Measurements from ENCODE around the gene CDKN2B-AS1. TPM values are rescaled to one million over a fixed set of nuclear protein-coding genes. Genes with fewer than 3 reads are reported as not detected.

Gene CDKN2B-AS1
- polyA plus RNA-seq, 1 donor from 2014 or later, result not detected

DNA sequence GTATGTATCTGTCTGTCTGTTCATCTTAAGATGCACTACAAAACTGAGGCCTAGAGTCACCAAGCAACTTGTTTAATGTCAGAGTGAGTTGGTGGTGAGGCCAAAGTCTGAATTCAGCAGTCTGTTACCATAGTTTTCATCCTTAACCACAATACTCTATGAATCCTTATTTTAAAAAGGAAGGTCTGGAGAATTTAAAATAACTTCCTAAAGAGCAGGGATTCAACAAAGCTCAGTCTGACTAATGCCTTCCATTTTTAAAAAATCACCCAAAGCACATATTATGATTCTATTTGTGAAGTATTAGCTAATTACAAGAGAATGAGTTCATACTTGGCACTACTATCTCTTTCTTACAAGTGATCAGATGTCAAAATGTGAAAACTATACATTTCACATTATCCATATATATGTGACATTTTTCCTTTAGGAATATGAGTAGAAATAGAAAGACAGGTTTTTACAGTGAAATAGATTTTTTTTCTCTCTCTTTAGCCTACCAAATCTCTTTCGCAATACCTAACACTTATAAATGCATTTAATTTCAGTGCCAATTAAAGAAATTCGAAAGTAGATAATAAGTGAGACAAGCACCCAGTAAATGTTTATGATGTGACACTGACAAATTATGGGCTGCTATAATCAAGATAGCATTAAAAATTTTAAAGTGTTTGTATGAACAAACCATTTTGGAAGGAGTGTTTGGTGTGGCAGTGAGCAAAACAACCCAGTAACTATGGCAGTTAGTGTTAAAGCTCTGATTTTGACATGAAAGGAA lies 116.8 kb downstream of the CDKN2B-AS1 start:
- H3K9me3 ChIP-seq (ENCODE audit: low read length), result no peaks in the 10 kb centered on the region
- no peak overlapping the region for H2AFZ ChIP-seq (ENCODE audit: low read depth, low read length)
- H3K9ac ChIP-seq (ENCODE audit: low read length), result no peak overlapping the region
- H3K36me3 ChIP-seq (ENCODE audit: insufficient read depth, low read length), result no peaks in the 10 kb centered on the region
- H3K9me2 ChIP-seq (ENCODE audit: insufficient read depth, low read length), result no peaks in the 10 kb centered on the region
- no peaks in the 10 kb centered on the region for H4K20me1 ChIP-seq (ENCODE audit: insufficient read depth)
- no peak overlapping the region for H3K4me2 ChIP-seq (ENCODE audit: low read length)
- H3K27ac ChIP-seq (ENCODE audit: low read length), result no peak overlapping the region
- no peaks in the 10 kb centered on the region for H3K27me3 ChIP-seq (ENCODE audit: insufficient read depth, low read depth, low read length)
- TF ChIP-seq, protein P1, sequence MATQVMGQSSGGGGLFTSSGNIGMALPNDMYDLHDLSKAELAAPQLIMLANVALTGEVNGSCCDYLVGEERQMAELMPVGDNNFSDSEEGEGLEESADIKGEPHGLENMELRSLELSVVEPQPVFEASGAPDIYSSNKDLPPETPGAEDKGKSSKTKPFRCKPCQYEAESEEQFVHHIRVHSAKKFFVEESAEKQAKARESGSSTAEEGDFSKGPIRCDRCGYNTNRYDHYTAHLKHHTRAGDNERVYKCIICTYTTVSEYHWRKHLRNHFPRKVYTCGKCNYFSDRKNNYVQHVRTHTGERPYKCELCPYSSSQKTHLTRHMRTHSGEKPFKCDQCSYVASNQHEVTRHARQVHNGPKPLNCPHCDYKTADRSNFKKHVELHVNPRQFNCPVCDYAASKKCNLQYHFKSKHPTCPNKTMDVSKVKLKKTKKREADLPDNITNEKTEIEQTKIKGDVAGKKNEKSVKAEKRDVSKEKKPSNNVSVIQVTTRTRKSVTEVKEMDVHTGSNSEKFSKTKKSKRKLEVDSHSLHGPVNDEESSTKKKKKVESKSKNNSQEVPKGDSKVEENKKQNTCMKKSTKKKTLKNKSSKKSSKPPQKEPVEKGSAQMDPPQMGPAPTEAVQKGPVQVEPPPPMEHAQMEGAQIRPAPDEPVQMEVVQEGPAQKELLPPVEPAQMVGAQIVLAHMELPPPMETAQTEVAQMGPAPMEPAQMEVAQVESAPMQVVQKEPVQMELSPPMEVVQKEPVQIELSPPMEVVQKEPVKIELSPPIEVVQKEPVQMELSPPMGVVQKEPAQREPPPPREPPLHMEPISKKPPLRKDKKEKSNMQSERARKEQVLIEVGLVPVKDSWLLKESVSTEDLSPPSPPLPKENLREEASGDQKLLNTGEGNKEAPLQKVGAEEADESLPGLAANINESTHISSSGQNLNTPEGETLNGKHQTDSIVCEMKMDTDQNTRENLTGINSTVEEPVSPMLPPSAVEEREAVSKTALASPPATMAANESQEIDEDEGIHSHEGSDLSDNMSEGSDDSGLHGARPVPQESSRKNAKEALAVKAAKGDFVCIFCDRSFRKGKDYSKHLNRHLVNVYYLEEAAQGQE (IDR thresholded peaks at IDR 0.05; ENCODE audit: borderline replicate concordance), result no peak
- TF ChIP-seq SMC3 (conservative IDR thresholded peaks at IDR 0.05; ENCODE audit: poor library complexity) (no peak), RAD21 (conservative IDR thresholded peaks at IDR 0.05) (no peak), EZH2 (IDR thresholded peaks at IDR 0.05; ENCODE audit: borderline replicate concordance, insufficient read depth, low read length, poor library complexity, severe bottlenecking) (no peak), POLR2AphosphoS5 (IDR thresholded peaks at IDR 0.05) (no peak), EP300 (conservative IDR thresholded peaks at IDR 0.05; ENCODE audit: poor library complexity, severe bottlenecking) (no peak), TAF1 (IDR thresholded peaks at IDR 0.05; ENCODE audit: low read depth) (no peak), MXI1 (conservative IDR thresholded peaks at IDR 0.05; ENCODE audit: poor library complexity, severe bottlenecking) (no peak)
- TF ChIP-seq, protein P2, sequence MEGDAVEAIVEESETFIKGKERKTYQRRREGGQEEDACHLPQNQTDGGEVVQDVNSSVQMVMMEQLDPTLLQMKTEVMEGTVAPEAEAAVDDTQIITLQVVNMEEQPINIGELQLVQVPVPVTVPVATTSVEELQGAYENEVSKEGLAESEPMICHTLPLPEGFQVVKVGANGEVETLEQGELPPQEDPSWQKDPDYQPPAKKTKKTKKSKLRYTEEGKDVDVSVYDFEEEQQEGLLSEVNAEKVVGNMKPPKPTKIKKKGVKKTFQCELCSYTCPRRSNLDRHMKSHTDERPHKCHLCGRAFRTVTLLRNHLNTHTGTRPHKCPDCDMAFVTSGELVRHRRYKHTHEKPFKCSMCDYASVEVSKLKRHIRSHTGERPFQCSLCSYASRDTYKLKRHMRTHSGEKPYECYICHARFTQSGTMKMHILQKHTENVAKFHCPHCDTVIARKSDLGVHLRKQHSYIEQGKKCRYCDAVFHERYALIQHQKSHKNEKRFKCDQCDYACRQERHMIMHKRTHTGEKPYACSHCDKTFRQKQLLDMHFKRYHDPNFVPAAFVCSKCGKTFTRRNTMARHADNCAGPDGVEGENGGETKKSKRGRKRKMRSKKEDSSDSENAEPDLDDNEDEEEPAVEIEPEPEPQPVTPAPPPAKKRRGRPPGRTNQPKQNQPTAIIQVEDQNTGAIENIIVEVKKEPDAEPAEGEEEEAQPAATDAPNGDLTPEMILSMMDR (IDR thresholded peaks at IDR 0.05; ENCODE audit: poor library complexity, severe bottlenecking), result no peak
- no peak overlapping the region for H3K4me3 ChIP-seq (ENCODE audit: low read length)
- no peaks in the 10 kb centered on the region for H3F3A ChIP-seq (ENCODE audit: insufficient read depth, low read length, poor library complexity, severe bottlenecking)
- H3K79me2 ChIP-seq (replicated peaks; ENCODE audit: insufficient read depth, low read length), result no peaks in the 10 kb centered on the region

DNA sequence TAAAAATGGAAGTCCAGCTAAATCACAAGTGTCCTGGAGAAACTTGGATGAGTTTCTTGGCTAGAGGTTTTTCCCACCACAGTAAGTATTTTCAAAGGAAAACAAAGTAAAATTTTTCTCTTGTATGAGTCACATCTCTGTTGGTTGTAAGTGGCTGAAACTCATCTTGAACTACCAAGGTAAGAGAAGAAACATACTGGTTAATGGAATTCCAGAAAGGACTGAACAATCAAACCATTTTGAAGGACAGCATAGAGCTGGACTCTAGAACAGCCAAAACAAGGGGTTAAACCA lies 117.3 kb downstream of the CDKN2B-AS1 start:
- Histone ChIP-seq H3K9me3 (ENCODE audit: low read length) (no peaks in the 10 kb centered on the region), H2AFZ (ENCODE audit: low read depth, low read length) (no peak overlapping the region), H3K4me2 (ENCODE audit: low read length) (no peak overlapping the region), H4K20me1 (ENCODE audit: insufficient read depth) (no peaks in the 10 kb centered on the region), H3K36me3 (ENCODE audit: insufficient read depth, low read length) (no peaks in the 10 kb centered on the region), H3K9ac (ENCODE audit: low read length) (no peak overlapping the region), H3K27ac (ENCODE audit: low read length) (no peak overlapping the region), H3K9me2 (ENCODE audit: insufficient read depth, low read length) (no peaks in the 10 kb centered on the region), H3F3A (ENCODE audit: insufficient read depth, low read length, poor library complexity, severe bottlenecking) (no peaks in the 10 kb centered on the region), H3K79me2 (replicated peaks; ENCODE audit: insufficient read depth, low read length) (no peaks in the 10 kb centered on the region), H3K4me3 (ENCODE audit: low read length) (no peak overlapping the region), H3K27me3 (ENCODE audit: insufficient read depth, low read depth, low read length) (no peaks in the 10 kb centered on the region)
- TF ChIP-seq MXI1 (conservative IDR thresholded peaks at IDR 0.05; ENCODE audit: poor library complexity, severe bottlenecking) (no peak), EP300 (conservative IDR thresholded peaks at IDR 0.05; ENCODE audit: poor library complexity, severe bottlenecking) (no peak), SMC3 (conservative IDR thresholded peaks at IDR 0.05; ENCODE audit: poor library complexity) (no peak), EZH2 (IDR thresholded peaks at IDR 0.05; ENCODE audit: borderline replicate concordance, insufficient read depth, low read length, poor library complexity, severe bottlenecking) (no peak), RAD21 (conservative IDR thresholded peaks at IDR 0.05) (no peak), POLR2AphosphoS5 (IDR thresholded peaks at IDR 0.05) (no peak), TAF1 (IDR thresholded peaks at IDR 0.05; ENCODE audit: low read depth) (no peak)
- TF ChIP-seq, protein P2 (IDR thresholded peaks at IDR 0.05; ENCODE audit: poor library complexity, severe bottlenecking), result no peak
- TF ChIP-seq, protein P1 (IDR thresholded peaks at IDR 0.05; ENCODE audit: borderline replicate concordance), result no peak

Measured in neural cell (in vitro differentiated cells).